GM23338 (cell line): ENCODE data around the gene SPP1. TPM values are rescaled to one million over a fixed set of nuclear protein-coding genes. Genes with fewer than 3 reads are reported as not detected.

Source experiments
- ATAC-seq: fragments of 200-7000 bp; cut with Tn5 transposase; 3 replicates; pipeline ENCODE4 v1.9.1; 2020
- DNase-seq: peaks from one replicate; pipeline ENCODE4 v3.0.0-alpha.2; 2015; ENCODE audit warnings: low spot score
- H2AFZ ChIP-seq: fragments of 200-600 bp; sonication (generic); 2 replicates; pipeline ENCODE4 v1.8.0; 2016; ENCODE audit warnings: antibody characterized with exemption, mild to moderate bottlenecking, moderate library complexity
- H3F3A ChIP-seq: fragments of 200-600 bp; sonication (generic); replicated peaks from 2 replicates; pipeline ENCODE4 v1.8.0; 2017; ENCODE audit warnings: antibody characterized with exemption, mixed run types, low read depth
- H3K27ac ChIP-seq: fragments of 200-600 bp; sonication (generic); 2 replicates; pipeline ENCODE4 v1.6.1; 2016; ENCODE audit warnings: low read depth
- H3K27me3 ChIP-seq: fragments of 200-600 bp; sonication (generic); 2 replicates; pipeline ENCODE4 v1.8.0; 2016; ENCODE audit warnings: mild to moderate bottlenecking, mixed run types, moderate library complexity; ENCODE audit not compliant: insufficient read depth
- H3K36me3 ChIP-seq: fragments of 200-600 bp; sonication (generic); 2 replicates; pipeline ENCODE4 v1.8.0; 2016; ENCODE audit warnings: mild to moderate bottlenecking; ENCODE audit not compliant: insufficient read depth
- H3K4me1 ChIP-seq: fragments of 200-600 bp; sonication (generic); 2 replicates; pipeline ENCODE4 v1.8.0; 2016; ENCODE audit warnings: mild to moderate bottlenecking, moderate library complexity; ENCODE audit not compliant: insufficient read depth
- H3K4me2 ChIP-seq: fragments of 200-600 bp; sonication (generic); 2 replicates; pipeline ENCODE4 v1.7.1; 2017; ENCODE audit warnings: mixed run types
- H3K4me3 ChIP-seq: fragments of 200-600 bp; sonication (generic); 2 replicates; pipeline ENCODE4 v1.6.1; 2016; ENCODE audit warnings: mixed run types
- H3K79me2 ChIP-seq: fragments of 200-600 bp; sonication (generic); replicated peaks from 2 replicates; pipeline ENCODE4 v1.8.0; 2017; ENCODE audit warnings: mild to moderate bottlenecking; ENCODE audit not compliant: insufficient read depth
- H3K9me2 ChIP-seq: fragments of 200-600 bp; sonication (generic); 2 replicates; pipeline ENCODE4 v1.8.0; 2017; ENCODE audit not compliant: insufficient read depth
- H4K20me1 ChIP-seq: fragments of 200-600 bp; sonication (generic); replicated peaks from 2 replicates; pipeline ENCODE4 v1.8.0; 2017; ENCODE audit warnings: mild to moderate bottlenecking; ENCODE audit not compliant: insufficient read depth
- H3K27ac Mint-ChIP-seq: 2 replicates; pipeline ENCODE4 v1.8.0; 2020; ENCODE audit warnings: inconsistent platforms, mild to moderate bottlenecking, moderate library complexity, mixed read lengths
- H3K27me3 Mint-ChIP-seq: 3 replicates; pipeline ENCODE4 v1.8.0; 2022; ENCODE audit warnings: low read depth, mild to moderate bottlenecking, moderate library complexity, mixed read lengths, inconsistent platforms; ENCODE audit not compliant: insufficient read depth, poor library complexity
- H3K36me3 Mint-ChIP-seq: 3 replicates; pipeline ENCODE4 v1.8.0; 2021; ENCODE audit warnings: low read depth, mild to moderate bottlenecking, inconsistent platforms, moderate library complexity, mixed read lengths
- H3K4me1 Mint-ChIP-seq: 3 replicates; pipeline ENCODE4 v1.8.0; 2020; ENCODE audit warnings: mild to moderate bottlenecking, inconsistent platforms, mixed read lengths
- H3K4me3 Mint-ChIP-seq: 3 replicates; pipeline ENCODE4 v1.8.0; 2021; ENCODE audit warnings: moderate library complexity, mild to moderate bottlenecking, inconsistent platforms, mixed read lengths
- H3K9me3 Mint-ChIP-seq: 3 replicates; pipeline ENCODE4 v1.8.0; 2020; ENCODE audit warnings: moderate library complexity, mild to moderate bottlenecking, inconsistent platforms, mixed read lengths
- CREB1 ChIP-seq: fragments of 250-450 bp; sonication (Bioruptor Pico); IDR thresholded peaks from 2 replicates; pipeline ENCODE4 v1.5.0; 2020; ENCODE audit warnings: low read depth, mild to moderate bottlenecking, moderate library complexity
- EZH2 ChIP-seq: fragments of 200-600 bp; sonication (generic); IDR thresholded peaks from one replicate; pipeline ENCODE4 v1.8.0; 2017; ENCODE audit warnings: antibody characterized with exemption, mild to moderate bottlenecking, low read depth; ENCODE audit not compliant: unreplicated experiment
- EZH2phosphoT487 ChIP-seq: fragments of 200-600 bp; sonication (generic); IDR thresholded peaks from one replicate; pipeline ENCODE4 v1.8.1; 2018; ENCODE audit warnings: antibody characterized with exemption; ENCODE audit not compliant: unreplicated experiment
- JUNB ChIP-seq: IDR thresholded peaks from one replicate; pipeline ENCODE4 v1.6.1; 2016; ENCODE audit warnings: antibody characterized with exemption; ENCODE audit not compliant: unreplicated experiment
- NANOG ChIP-seq: IDR thresholded peaks from 2 replicates; pipeline ENCODE4 v1.6.1; 2016; ENCODE audit warnings: antibody characterized with exemption, borderline replicate concordance
- STAT1 ChIP-seq: IDR thresholded peaks from one replicate; pipeline ENCODE4 v1.6.1; 2016; ENCODE audit warnings: antibody characterized with exemption; ENCODE audit not compliant: unreplicated experiment
- ZNF114 ChIP-seq: fragments of 250-450 bp; sonication (Bioruptor Pico); IDR thresholded peaks from 2 replicates; pipeline ENCODE4 v1.5.0; 2020; ENCODE audit warnings: mild to moderate bottlenecking, moderate library complexity
- ZNF331 ChIP-seq: fragments of 250-450 bp; sonication (Bioruptor Pico); IDR thresholded peaks from 2 replicates; pipeline ENCODE4 v1.5.0; 2020; ENCODE audit warnings: low read depth, mild to moderate bottlenecking, moderate library complexity
- polyA plus RNA-seq: library from polyadenylated mRNA; unstranded; fragments of >200 nt; fragmentation: Nextera tagmentation; extraction: Ambion mirVana; gene quantifications from 2 replicates; pipeline ENCODE4 v1.2.1, GENCODE V29; 2016
- total RNA-seq: library from RNA; depleted of rRNA; stranded (reverse); fragments of >200 nt; shearing (Covaris generic); gene quantifications from 2 replicates; pipeline ENCODE4 v1.2.3, GENCODE V29; 2014
- TF ChIP-seq, protein P1 (sequence below): fragments of 250-450 bp; sonication (Bioruptor Pico); IDR thresholded peaks from 2 replicates; pipeline ENCODE4 v1.5.0; 2020; ENCODE audit warnings: mild to moderate bottlenecking, moderate library complexity
- TF ChIP-seq, protein P2 (sequence below), 2 experiments: fragments of 200-600 bp in 1 of 2; sonication (generic) in 1 of 2; conservative IDR thresholded peaks; 2 replicates each; pipeline versions ENCODE4 v1.5.1 to v1.6.1; 2016 to 2017; ENCODE audit warnings: antibody characterized with exemption in 2 of 2, low read depth in 2 of 2, mild to moderate bottlenecking in 2 of 2, moderate library complexity in 1 of 2
- TF ChIP-seq, protein P3 (sequence below): IDR thresholded peaks from 2 replicates; pipeline ENCODE4 v1.6.1; 2016; ENCODE audit warnings: antibody characterized with exemption

Gene SPP1
- total and polyA plus RNA-seq, 2 experiments from 2014 or later = 41.3 to 51.3 TPM

DNA sequence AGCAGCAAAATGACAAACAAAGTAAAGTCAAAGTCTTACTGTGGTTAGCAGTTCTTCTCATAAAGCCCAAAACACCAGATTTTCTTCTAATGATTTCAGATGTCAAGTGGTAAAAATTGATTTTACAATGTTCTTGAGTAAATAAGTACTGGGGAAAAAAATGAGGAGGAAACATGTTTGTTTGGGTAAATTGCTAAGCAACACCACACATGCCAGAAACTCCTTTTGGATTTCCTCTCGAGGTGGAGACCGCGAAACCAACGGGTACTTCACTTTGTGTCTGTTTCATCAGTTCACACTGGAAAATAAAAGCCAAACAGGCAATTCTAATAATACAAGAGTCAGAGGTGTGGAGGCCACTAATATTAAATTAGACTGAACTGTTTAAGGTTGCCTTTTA lies 27.3 kb downstream of the SPP1 start (continued):
- TF ChIP-seq, protein P1, sequence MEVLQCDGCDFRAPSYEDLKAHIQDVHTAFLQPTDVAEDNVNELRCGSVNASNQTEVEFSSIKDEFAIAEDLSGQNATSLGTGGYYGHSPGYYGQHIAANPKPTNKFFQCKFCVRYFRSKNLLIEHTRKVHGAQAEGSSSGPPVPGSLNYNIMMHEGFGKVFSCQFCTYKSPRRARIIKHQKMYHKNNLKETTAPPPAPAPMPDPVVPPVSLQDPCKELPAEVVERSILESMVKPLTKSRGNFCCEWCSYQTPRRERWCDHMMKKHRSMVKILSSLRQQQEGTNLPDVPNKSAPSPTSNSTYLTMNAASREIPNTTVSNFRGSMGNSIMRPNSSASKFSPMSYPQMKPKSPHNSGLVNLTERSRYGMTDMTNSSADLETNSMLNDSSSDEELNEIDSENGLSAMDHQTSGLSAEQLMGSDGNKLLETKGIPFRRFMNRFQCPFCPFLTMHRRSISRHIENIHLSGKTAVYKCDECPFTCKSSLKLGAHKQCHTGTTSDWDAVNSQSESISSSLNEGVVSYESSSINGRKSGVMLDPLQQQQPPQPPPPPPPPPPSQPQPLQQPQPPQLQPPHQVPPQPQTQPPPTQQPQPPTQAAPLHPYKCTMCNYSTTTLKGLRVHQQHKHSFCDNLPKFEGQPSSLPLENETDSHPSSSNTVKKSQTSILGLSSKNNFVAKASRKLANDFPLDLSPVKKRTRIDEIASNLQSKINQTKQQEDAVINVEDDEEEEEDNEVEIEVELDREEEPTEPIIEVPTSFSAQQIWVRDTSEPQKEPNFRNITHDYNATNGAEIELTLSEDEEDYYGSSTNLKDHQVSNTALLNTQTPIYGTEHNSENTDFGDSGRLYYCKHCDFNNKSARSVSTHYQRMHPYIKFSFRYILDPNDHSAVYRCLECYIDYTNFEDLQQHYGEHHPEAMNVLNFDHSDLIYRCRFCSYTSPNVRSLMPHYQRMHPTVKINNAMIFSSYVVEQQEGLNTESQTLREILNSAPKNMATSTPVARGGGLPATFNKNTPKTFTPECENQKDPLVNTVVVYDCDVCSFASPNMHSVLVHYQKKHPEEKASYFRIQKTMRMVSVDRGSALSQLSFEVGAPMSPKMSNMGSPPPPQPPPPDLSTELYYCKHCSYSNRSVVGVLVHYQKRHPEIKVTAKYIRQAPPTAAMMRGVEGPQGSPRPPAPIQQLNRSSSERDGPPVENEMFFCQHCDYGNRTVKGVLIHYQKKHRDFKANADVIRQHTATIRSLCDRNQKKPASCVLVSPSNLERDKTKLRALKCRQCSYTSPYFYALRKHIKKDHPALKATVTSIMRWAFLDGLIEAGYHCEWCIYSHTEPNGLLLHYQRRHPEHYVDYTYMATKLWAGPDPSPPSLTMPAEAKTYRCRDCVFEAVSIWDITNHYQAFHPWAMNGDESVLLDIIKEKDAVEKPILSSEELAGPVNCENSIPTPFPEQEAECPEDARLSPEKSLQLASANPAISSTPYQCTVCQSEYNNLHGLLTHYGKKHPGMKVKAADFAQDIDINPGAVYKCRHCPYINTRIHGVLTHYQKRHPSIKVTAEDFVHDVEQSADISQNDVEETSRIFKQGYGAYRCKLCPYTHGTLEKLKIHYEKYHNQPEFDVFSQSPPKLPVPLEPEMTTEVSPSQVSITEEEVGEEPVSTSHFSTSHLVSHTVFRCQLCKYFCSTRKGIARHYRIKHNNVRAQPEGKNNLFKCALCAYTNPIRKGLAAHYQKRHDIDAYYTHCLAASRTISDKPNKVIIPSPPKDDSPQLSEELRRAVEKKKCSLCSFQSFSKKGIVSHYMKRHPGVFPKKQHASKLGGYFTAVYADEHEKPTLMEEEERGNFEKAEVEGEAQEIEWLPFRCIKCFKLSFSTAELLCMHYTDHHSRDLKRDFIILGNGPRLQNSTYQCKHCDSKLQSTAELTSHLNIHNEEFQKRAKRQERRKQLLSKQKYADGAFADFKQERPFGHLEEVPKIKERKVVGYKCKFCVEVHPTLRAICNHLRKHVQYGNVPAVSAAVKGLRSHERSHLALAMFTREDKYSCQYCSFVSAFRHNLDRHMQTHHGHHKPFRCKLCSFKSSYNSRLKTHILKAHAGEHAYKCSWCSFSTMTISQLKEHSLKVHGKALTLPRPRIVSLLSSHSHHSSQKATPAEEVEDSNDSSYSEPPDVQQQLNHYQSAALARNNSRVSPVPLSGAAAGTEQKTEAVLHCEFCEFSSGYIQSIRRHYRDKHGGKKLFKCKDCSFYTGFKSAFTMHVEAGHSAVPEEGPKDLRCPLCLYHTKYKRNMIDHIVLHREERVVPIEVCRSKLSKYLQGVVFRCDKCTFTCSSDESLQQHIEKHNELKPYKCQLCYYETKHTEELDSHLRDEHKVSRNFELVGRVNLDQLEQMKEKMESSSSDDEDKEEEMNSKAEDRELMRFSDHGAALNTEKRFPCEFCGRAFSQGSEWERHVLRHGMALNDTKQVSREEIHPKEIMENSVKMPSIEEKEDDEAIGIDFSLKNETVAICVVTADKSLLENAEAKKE = no peak
- TF ChIP-seq EZH2 (no peak), EZH2phosphoT487 (no peak), NANOG (no peak), JUNB (no peak), CREB1 (CRISPR knock-in tag) (no peak), STAT1 (no peak)
- TF ChIP-seq, protein P2, sequence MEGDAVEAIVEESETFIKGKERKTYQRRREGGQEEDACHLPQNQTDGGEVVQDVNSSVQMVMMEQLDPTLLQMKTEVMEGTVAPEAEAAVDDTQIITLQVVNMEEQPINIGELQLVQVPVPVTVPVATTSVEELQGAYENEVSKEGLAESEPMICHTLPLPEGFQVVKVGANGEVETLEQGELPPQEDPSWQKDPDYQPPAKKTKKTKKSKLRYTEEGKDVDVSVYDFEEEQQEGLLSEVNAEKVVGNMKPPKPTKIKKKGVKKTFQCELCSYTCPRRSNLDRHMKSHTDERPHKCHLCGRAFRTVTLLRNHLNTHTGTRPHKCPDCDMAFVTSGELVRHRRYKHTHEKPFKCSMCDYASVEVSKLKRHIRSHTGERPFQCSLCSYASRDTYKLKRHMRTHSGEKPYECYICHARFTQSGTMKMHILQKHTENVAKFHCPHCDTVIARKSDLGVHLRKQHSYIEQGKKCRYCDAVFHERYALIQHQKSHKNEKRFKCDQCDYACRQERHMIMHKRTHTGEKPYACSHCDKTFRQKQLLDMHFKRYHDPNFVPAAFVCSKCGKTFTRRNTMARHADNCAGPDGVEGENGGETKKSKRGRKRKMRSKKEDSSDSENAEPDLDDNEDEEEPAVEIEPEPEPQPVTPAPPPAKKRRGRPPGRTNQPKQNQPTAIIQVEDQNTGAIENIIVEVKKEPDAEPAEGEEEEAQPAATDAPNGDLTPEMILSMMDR (conservative IDR thresholded peaks at IDR 0.05; ENCODE audit: low read depth in 2 of 2) = no peak

DNA sequence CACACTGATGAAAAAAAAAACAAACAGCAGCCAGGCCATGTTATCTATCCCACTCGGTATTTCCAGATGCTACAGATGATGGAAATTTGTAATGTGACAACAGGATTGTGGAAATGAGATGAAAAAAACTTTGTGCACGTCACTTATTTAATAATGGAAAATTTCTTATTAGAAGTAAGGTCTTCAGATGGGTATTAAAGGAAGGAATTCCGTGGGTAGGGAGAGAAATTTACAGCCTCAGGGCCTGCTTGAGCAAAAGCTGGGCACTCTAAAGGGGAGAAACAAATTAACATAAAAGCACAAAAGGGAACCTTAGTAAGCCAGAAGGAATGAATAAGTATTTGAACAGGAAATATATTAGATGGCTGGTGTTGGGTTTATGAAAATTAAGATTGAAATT lies 27.7 kb downstream of the SPP1 start:
- no peak for DNase-seq
- no peaks in the 10 kb centered on the region; the same call in 2 of the 3 replicates for H3K36me3 Mint-ChIP-seq
- no peak for ATAC-seq
- H3K9me3 Mint-ChIP-seq = no peaks in the 10 kb centered on the region
- no peak overlapping the region for H3K27ac Mint-ChIP-seq
- Histone ChIP-seq H3F3A (no peaks in the 10 kb centered on the region), H3K9me2 (no peaks in the 10 kb centered on the region), H4K20me1 (no peaks in the 10 kb centered on the region), H3K36me3 (no peaks in the 10 kb centered on the region), H3K27me3 (peaks cover 21% of the 10 kb centered on the region), H3K4me3 (no peak overlapping the region), H3K79me2 (peaks cover 3% of the 10 kb centered on the region), H3K4me1 (peaks cover 9% of the 10 kb centered on the region; the same call in 1 of the 2 replicates), H3K4me2 (no peak overlapping the region), H2AFZ (no peak overlapping the region), H3K27ac (no peak overlapping the region)
- no peak overlapping the region for H3K4me3 Mint-ChIP-seq
- peaks cover 16% of the 10 kb centered on the region for H3K27me3 Mint-ChIP-seq
- H3K4me1 Mint-ChIP-seq = peaks cover 14% of the 10 kb centered on the region
- TF ChIP-seq, protein P2 (conservative IDR thresholded peaks at IDR 0.05; ENCODE audit: low read depth in 2 of 2) = no peak
- TF ChIP-seq ZNF114 (CRISPR knock-in tag) (no peak), EZH2 (no peak), ZNF331 (no peak)
- TF ChIP-seq, protein P3, sequence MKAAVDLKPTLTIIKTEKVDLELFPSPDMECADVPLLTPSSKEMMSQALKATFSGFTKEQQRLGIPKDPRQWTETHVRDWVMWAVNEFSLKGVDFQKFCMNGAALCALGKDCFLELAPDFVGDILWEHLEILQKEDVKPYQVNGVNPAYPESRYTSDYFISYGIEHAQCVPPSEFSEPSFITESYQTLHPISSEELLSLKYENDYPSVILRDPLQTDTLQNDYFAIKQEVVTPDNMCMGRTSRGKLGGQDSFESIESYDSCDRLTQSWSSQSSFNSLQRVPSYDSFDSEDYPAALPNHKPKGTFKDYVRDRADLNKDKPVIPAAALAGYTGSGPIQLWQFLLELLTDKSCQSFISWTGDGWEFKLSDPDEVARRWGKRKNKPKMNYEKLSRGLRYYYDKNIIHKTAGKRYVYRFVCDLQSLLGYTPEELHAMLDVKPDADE = no peak
